ENCODE results near the gene POLA1. TPM values are rescaled to one million over a fixed set of nuclear protein-coding genes. Genes with fewer than 3 reads are reported as not detected.

POLA1 gene
- total RNA-seq, 1 donor from 2014 or later, result 44.0 TPM

GRCh38 chrX:25005382-25006185, 311.9 kb downstream of the POLA1 start:
- DNase-seq (ENCODE audit: low spot score in 2 of 2) (no peak), FAIRE-seq (no peak)

GRCh38 chrX:25006586-25007058, 312.9 kb downstream of the POLA1 start:
- no peak for FAIRE-seq
- DNase-seq (ENCODE audit: low spot score in 2 of 2), result no peak

- DNase-seq (ENCODE audit: low spot score in 2 of 2), result no peak
- FAIRE-seq, result no peak
Measured at GRCh38 chrX:25007059-25008053, 313.6 kb downstream of the POLA1 start.

- DNase-seq (ENCODE audit: low spot score in 2 of 2) (no peak), FAIRE-seq (no peak)
Measured at GRCh38 chrX:25009407-25009806, 315.7 kb downstream of the POLA1 start.

- FAIRE-seq, result no peak
- no peak for DNase-seq (ENCODE audit: low spot score in 2 of 2)
Measured at GRCh38 chrX:25010784-25011588, 317.3 kb downstream of the POLA1 start.

GRCh38 chrX:25011589-25012432, 318.1 kb downstream of the POLA1 start:
- no peak for FAIRE-seq
- DNase-seq (ENCODE audit: low spot score in 2 of 2), result peak in 1 of 2 donors; percentile 54

- FAIRE-seq (no peak), DNase-seq (ENCODE audit: low spot score in 2 of 2) (no peak)
Measured at GRCh38 chrX:25012433-25012735, 318.7 kb downstream of the POLA1 start.

GRCh38 chrX:25012793-25013631, 319.3 kb downstream of the POLA1 start:
- DNase-seq (ENCODE audit: low spot score in 2 of 2), result no peak

GRCh38 chrX:25013632-25014365, 320.1 kb downstream of the POLA1 start:
- DNase-seq (ENCODE audit: low spot score in 2 of 2) (no peak), FAIRE-seq (no peak)

More at GRCh38 chrX:25012793-25013631, 319.3 kb downstream of the POLA1 start:
- FAIRE-seq, result no peak

- FAIRE-seq (no peak), DNase-seq (ENCODE audit: low spot score in 2 of 2) (no peak)
Measured at GRCh38 chrX:25014366-25014838, 320.7 kb downstream of the POLA1 start.

- FAIRE-seq (no peak), DNase-seq (ENCODE audit: low spot score in 2 of 2) (peak; percentile 76 to 80)
Measured at GRCh38 chrX:25015486-25016360, 322.0 kb downstream of the POLA1 start, which contains the start of gene ARX. Gene ARX (minus strand): TSS chrX:25015965. CDS start chrX:25015737, 228 bp downstream.

GRCh38 chrX:25016361-25016671, 322.6 kb downstream of the POLA1 start:
- no peak for FAIRE-seq
- DNase-seq (ENCODE audit: low spot score in 2 of 2), result no peak

GRCh38 chrX:25016938-25017598, 323.4 kb downstream of the POLA1 start:
- FAIRE-seq (no peak), DNase-seq (ENCODE audit: low spot score in 2 of 2) (no peak)

- DNase-seq (ENCODE audit: low spot score in 2 of 2), result no peak
Measured at GRCh38 chrX:25017667-25018247, 324.0 kb downstream of the POLA1 start.

GRCh38 chrX:25018682-25019081, 325.0 kb downstream of the POLA1 start:
- no peak for FAIRE-seq
- no peak for DNase-seq (ENCODE audit: low spot score in 2 of 2)

More at GRCh38 chrX:25017667-25018247, 324.0 kb downstream of the POLA1 start:
- FAIRE-seq, result no peak

Measured in frontal cortex (tissue), 4 donors.